PC-3 (cell line): ENCODE data around the gene PDLIM7. TPM values are rescaled to one million over a fixed set of nuclear protein-coding genes. Genes with fewer than 3 reads are reported as not detected.
A peak's percentile ranks its signal among the peaks of the same experiment; 100 is the strongest.

Experiments
- ATAC-seq: fragments of 200-7000 bp; cut with Tn5 transposase; 2 replicates; pipeline ENCODE4 v1.9.1; 2020; ENCODE audit warnings: mild to moderate bottlenecking, moderate library complexity
- BruUV-seq: library from RNA; stranded (reverse); fragments of 400-500 nt; replicated peaks from 2 replicates; lab custom pipeline; 2021; lab: Mats Ljungman, UMichigan
- CTCF ChIA-PET: fragments of 300-600 bp; sonication (Branson Sonifier 250); formaldehyde crosslinking; loops from one replicate; lab custom pipeline; 2022; ENCODE audit warnings: antibody characterized with exemption; lab: Charles Lee
- POLR2A ChIA-PET: fragments of 300-600 bp; sonication (Branson Sonifier 250); formaldehyde crosslinking; loops from one replicate; lab custom pipeline; 2022; ENCODE audit warnings: antibody characterized with exemption; ENCODE audit not compliant: unreplicated experiment; lab: Charles Lee
- DNase-seq: peaks from one replicate; pipeline ENCODE4 v3.0.0-alpha.2; 2015
- H2AFZ ChIP-seq: fragments of 300-600 bp; sonication (generic); 2 replicates; pipeline ENCODE4 v1.6.0; 2016; ENCODE audit warnings: antibody characterized with exemption, low read length
- H3F3A ChIP-seq: fragments of 300-600 bp; sonication (generic); one replicate; pipeline ENCODE4 v1.6.0; 2017; ENCODE audit warnings: antibody characterized with exemption, low read length, control low read depth, mild to moderate bottlenecking; ENCODE audit not compliant: unreplicated experiment
- H3K27ac ChIP-seq: fragments of 300-600 bp; sonication (generic); 2 replicates; pipeline ENCODE4 v1.5.1; 2016; ENCODE audit warnings: mild to moderate bottlenecking, low read length
- H3K27me3 ChIP-seq: fragments of 300-600 bp; sonication (generic); 2 replicates; pipeline ENCODE4 v1.6.1; 2016; ENCODE audit warnings: low read length, mixed read lengths
- H3K36me3 ChIP-seq: fragments of 300-600 bp; sonication (generic); 2 replicates; pipeline ENCODE4 v1.6.1; 2016; ENCODE audit warnings: low read depth, mixed run types, low read length, mixed read lengths
- H3K4me1 ChIP-seq: fragments of 300-600 bp; sonication (generic); 2 replicates; pipeline ENCODE4 v1.5.1; 2016; ENCODE audit warnings: low read length; ENCODE audit not compliant: insufficient read depth
- H3K4me2 ChIP-seq: fragments of 300-600 bp; sonication (generic); 2 replicates; pipeline ENCODE4 v1.6.0; 2016; ENCODE audit warnings: low read length
- H3K4me3 ChIP-seq: fragments of 300-600 bp; sonication (generic); 2 replicates; pipeline ENCODE4 v1.5.1; 2016; ENCODE audit warnings: mild to moderate bottlenecking, low read length, mixed read lengths
- H3K79me2 ChIP-seq: fragments of 300-600 bp; sonication (generic); 2 replicates; pipeline ENCODE4 v1.6.1; 2017; ENCODE audit warnings: low read length, mixed read lengths
- H3K9ac ChIP-seq: fragments of 300-600 bp; sonication (generic); 2 replicates; pipeline ENCODE4 v1.6.0; 2016; ENCODE audit warnings: mild to moderate bottlenecking, low read length
- H3K9me2 ChIP-seq: fragments of 300-600 bp; sonication (generic); replicated peaks from 2 replicates; pipeline ENCODE4 v1.6.1; 2016; ENCODE audit warnings: mixed run types, low read length, mixed read lengths
- H3K9me3 ChIP-seq: fragments of 300-600 bp; sonication (generic); 2 replicates; pipeline ENCODE4 v1.6.1; 2016; ENCODE audit warnings: low read length, mixed read lengths
- H4K20me1 ChIP-seq: fragments of 300-600 bp; sonication (generic); 2 replicates; pipeline ENCODE4 v1.6.1; 2016; ENCODE audit warnings: low read length, mixed read lengths
- EZH2 ChIP-seq: fragments of 300-600 bp; sonication (generic); IDR thresholded peaks from one replicate; pipeline ENCODE4 v1.6.1; 2017; ENCODE audit warnings: antibody characterized with exemption, mild to moderate bottlenecking, low read length; ENCODE audit not compliant: unreplicated experiment
- EZH2phosphoT487 ChIP-seq: fragments of 300-600 bp; sonication (generic); IDR thresholded peaks from 2 replicates; pipeline ENCODE4 v1.6.1; 2018; ENCODE audit warnings: mild to moderate bottlenecking, antibody characterized with exemption, low read length, borderline replicate concordance
- intact Hi-C: fragments of 100-400 bp; cut with micrococcal nuclease; formaldehyde crosslinking; loops from 2 replicates; pipeline ENCODE4 v1.9.0; 2023
- total RNA-seq: library from RNA; depleted of rRNA; stranded (reverse); fragments of >200 nt; gene quantifications from 2 replicates; pipeline ENCODE4 v1.2.3, GENCODE V29; 2014
- TF ChIP-seq, protein P1 (sequence below): fragments of 300-600 bp; sonication (generic); conservative IDR thresholded peaks from 2 replicates; pipeline ENCODE4 v1.5.1; 2017; ENCODE audit warnings: antibody characterized with exemption, low read depth, mild to moderate bottlenecking, low read length

PDLIM7 gene
- total RNA-seq, 1 experiment from 2014 or later, result 159 TPM

DNA sequence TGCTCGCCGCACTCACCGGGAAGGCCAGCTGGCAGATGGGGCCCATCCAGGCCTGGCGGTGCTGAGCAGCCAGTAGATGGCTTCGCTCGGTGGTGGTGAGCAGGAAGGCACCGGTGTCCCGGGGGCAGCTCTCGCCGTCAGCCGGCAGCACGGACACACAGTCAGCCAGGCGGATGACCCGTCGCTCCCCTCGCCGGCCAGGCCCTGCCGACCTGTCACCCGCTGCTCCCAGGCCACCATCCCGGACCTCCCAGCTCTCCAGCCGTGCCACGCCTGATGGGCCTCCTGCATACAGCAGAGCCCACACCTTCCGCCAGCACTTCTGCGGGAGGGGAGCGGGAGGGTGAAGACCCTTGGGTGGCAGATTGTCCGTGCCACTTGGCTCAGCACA is 10.8 kb upstream of the PDLIM7 start:
- intact Hi-C loops, result no loop called here

DNA sequence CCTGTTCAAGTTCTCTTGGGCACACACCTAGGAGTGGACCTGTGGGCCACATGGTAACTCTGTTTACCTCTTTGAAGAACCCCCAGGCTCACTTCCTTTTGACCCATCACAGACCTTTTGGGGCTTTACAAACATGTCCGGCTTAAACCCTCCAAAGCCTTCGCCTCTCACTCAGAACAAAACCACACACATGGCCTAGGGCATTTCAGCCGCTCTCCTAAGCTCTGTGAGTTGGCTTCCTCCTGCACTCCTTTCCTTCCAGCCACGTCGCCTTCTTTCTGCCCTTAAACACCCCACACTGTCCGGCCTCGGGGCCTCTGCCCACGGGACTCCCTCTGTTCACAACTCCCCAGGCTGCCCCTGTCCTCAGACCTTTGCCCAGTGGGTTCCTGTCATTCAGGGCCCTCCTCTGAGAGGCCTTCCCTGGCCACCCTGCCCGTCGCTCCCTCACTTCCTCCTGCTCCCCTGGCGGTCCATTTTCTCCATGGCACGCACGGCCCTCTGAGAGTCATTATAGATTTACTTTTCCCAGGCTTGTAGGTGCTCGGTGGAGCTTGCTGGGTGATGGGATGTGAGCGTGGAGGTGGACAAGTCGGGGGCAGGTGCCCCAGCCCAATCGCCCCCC is 10.3 kb upstream of the PDLIM7 start:
- Histone ChIP-seq H3K4me1 (no peaks in the 10 kb centered on the region), H3K36me3 (peaks cover 12% of the 10 kb centered on the region; the same call in 1 of the 2 replicates), H3K9me3 (no peaks in the 10 kb centered on the region), H3K9me2 (no peaks in the 10 kb centered on the region), H3K79me2 (no peaks in the 10 kb centered on the region), H3K27ac (no peak overlapping the region), H3K4me3 (no peak overlapping the region), H3K4me2 (no peak overlapping the region), H3F3A (no peaks in the 10 kb centered on the region), H4K20me1 (no peaks in the 10 kb centered on the region), H2AFZ (no peak overlapping the region), H3K27me3 (no peaks in the 10 kb centered on the region), H3K9ac (no peak overlapping the region)
- intact Hi-C loops, result no loop called here
- no TSS peak for BruUV-seq
- ChIA-PET CTCF (no interaction called here), POLR2A (no interaction called here)
- DNase-seq, result no peak
- ATAC-seq, result no peak
- TF ChIP-seq EZH2 (no peak), EZH2phosphoT487 (no peak)
- TF ChIP-seq, protein P1, sequence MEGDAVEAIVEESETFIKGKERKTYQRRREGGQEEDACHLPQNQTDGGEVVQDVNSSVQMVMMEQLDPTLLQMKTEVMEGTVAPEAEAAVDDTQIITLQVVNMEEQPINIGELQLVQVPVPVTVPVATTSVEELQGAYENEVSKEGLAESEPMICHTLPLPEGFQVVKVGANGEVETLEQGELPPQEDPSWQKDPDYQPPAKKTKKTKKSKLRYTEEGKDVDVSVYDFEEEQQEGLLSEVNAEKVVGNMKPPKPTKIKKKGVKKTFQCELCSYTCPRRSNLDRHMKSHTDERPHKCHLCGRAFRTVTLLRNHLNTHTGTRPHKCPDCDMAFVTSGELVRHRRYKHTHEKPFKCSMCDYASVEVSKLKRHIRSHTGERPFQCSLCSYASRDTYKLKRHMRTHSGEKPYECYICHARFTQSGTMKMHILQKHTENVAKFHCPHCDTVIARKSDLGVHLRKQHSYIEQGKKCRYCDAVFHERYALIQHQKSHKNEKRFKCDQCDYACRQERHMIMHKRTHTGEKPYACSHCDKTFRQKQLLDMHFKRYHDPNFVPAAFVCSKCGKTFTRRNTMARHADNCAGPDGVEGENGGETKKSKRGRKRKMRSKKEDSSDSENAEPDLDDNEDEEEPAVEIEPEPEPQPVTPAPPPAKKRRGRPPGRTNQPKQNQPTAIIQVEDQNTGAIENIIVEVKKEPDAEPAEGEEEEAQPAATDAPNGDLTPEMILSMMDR, result no peak

More for the DNA sequence above, 10.8 kb upstream of the PDLIM7 start:
- Histone ChIP-seq H2AFZ (no peak overlapping the region), H3K36me3 (peaks cover 12% of the 10 kb centered on the region; the same call in 1 of the 2 replicates), H3K27ac (no peak overlapping the region), H3K4me3 (no peak overlapping the region), H4K20me1 (no peaks in the 10 kb centered on the region), H3K79me2 (no peaks in the 10 kb centered on the region), H3F3A (no peaks in the 10 kb centered on the region), H3K9me2 (no peaks in the 10 kb centered on the region), H3K27me3 (no peaks in the 10 kb centered on the region), H3K9ac (no peak overlapping the region), H3K4me2 (no peak overlapping the region), H3K9me3 (no peaks in the 10 kb centered on the region), H3K4me1 (no peaks in the 10 kb centered on the region)
- no TSS peak for BruUV-seq
- TF ChIP-seq EZH2, result no peak
- ATAC-seq, result no peak
- POLR2A ChIA-PET, result no interaction called here
- CTCF ChIA-PET, result no interaction called here
- DNase-seq, result no peak

GRCh38 chr5:177507165-177507564 is 9.8 kb upstream of the PDLIM7 start:
- DNase-seq, result peak; percentile 27
- Histone ChIP-seq H3K9ac (no peak overlapping the region), H3K4me3 (no peak overlapping the region), H3K27ac (no peak overlapping the region), H3F3A (no peaks in the 10 kb centered on the region), H2AFZ (no peak overlapping the region), H3K79me2 (no peaks in the 10 kb centered on the region), H3K36me3 (peaks cover 8% of the 10 kb centered on the region; the same call in 1 of the 2 replicates), H3K4me2 (no peak overlapping the region), H3K9me3 (no peaks in the 10 kb centered on the region), H3K9me2 (no peaks in the 10 kb centered on the region), H3K27me3 (no peaks in the 10 kb centered on the region), H3K4me1 (no peaks in the 10 kb centered on the region), H4K20me1 (no peaks in the 10 kb centered on the region)
- intact Hi-C loops, result no loop called here
- no TSS peak for BruUV-seq
- ATAC-seq, result 0 out of 2 replicates have a peak, but pooled peaks have one; percentile 20
- TF ChIP-seq EZH2phosphoT487 (no peak), EZH2 (no peak)
- TF ChIP-seq, protein P1, result peak; percentile 43; the same call in 1 of the 2 replicates
- ChIA-PET POLR2A (no interaction called here), CTCF (no interaction called here)
